Naive thymus-derived CD4-positive, alpha-beta T cell (primary cell): ENCODE measurements around the gene TIMP1. TPM values are rescaled to one million over a fixed set of nuclear protein-coding genes. Genes with fewer than 3 reads are reported as not detected.

ENCODE experiments used
- ATAC-seq: fragments of 150-1000 bp; cut with Tn5 transposase; 2 replicates; pipeline ENCODE4 v1.10.0; 2021; ENCODE audit warnings: mild to moderate bottlenecking, moderate library complexity
- CTCF ChIA-PET: fragments of 350-600 bp; sonication (Branson Sonifier 250); formaldehyde crosslinking; loops from one replicate; lab custom pipeline; 2021; ENCODE audit warnings: antibody characterized with exemption; lab: Charles Lee
- POLR2A ChIA-PET: fragments of 350-600 bp; sonication (Branson Sonifier 250); formaldehyde crosslinking; loops from one replicate; lab custom pipeline; 2021; ENCODE audit warnings: antibody characterized with exemption, inconsistent platforms; lab: Charles Lee
- DNase-seq, 9 donors: peaks; one replicate each; pipeline versions ENCODE4 v3.0.0 to v3.0.0-alpha.2; 2020 to 2022; ENCODE audit warnings: mixed read lengths in 1 of 9
- H3K27ac ChIP-seq: one replicate; pipeline ENCODE4 v1.7.0; 2013; ENCODE audit warnings: mild to moderate bottlenecking, low read depth, low read length, moderate library complexity
- H3K27me3 ChIP-seq, 2 donors: one replicate each; pipeline ENCODE4 v1.7.0; 2013; ENCODE audit warnings: low read length in 2 of 2, mild to moderate bottlenecking in 2 of 2, moderate library complexity in 2 of 2; ENCODE audit not compliant: control insufficient read depth in 2 of 2, insufficient read depth in 2 of 2
- H3K36me3 ChIP-seq, 3 experiments: 1 replicate in 2 of 3; 2 replicates in 1 of 3; pipeline ENCODE4 v1.7.0; 2013; ENCODE audit warnings: low read length in 3 of 3, mild to moderate bottlenecking in 3 of 3, moderate library complexity in 1 of 3; ENCODE audit not compliant: insufficient read depth in 3 of 3, control insufficient read depth in 2 of 3
- H3K4me1 ChIP-seq, 2 donors: one replicate each; pipeline ENCODE4 v1.7.0; 2013; ENCODE audit warnings: low read length in 2 of 2, mild to moderate bottlenecking in 2 of 2, moderate library complexity in 1 of 2; ENCODE audit not compliant: control insufficient read depth in 2 of 2, insufficient read depth in 2 of 2
- H3K4me3 ChIP-seq: 2 replicates; pipeline ENCODE4 v1.7.0; 2013; ENCODE audit warnings: mild to moderate bottlenecking, low read length
- H3K9me3 ChIP-seq, 3 experiments: 1 replicate in 2 of 3; 2 replicates in 1 of 3; pipeline ENCODE4 v1.7.0; 2013; ENCODE audit warnings: low read length in 3 of 3; ENCODE audit not compliant: control insufficient read depth in 2 of 3
- H3K27ac Mint-ChIP-seq, 9 donors: one replicate each; pipeline ENCODE4 v1.8.0; 2020 to 2022; ENCODE audit warnings: mixed read lengths in 9 of 9, mild to moderate bottlenecking in 8 of 9, moderate library complexity in 5 of 9, inconsistent platforms in 2 of 9
- H3K27me3 Mint-ChIP-seq, 5 donors: one replicate each; pipeline ENCODE4 v1.8.0; 2021 to 2022; ENCODE audit warnings: mixed read lengths in 5 of 5, mild to moderate bottlenecking in 1 of 5
- H3K36me3 Mint-ChIP-seq, 5 donors: one replicate each; pipeline ENCODE4 v1.8.0; 2020 to 2022; ENCODE audit warnings: mixed read lengths in 5 of 5, mild to moderate bottlenecking in 3 of 5, inconsistent platforms in 1 of 5
- H3K4me1 Mint-ChIP-seq, 7 donors: one replicate each; pipeline ENCODE4 v1.8.0; 2020 to 2022; ENCODE audit warnings: mixed read lengths in 7 of 7, mild to moderate bottlenecking in 3 of 7, inconsistent platforms in 1 of 7
- H3K4me3 Mint-ChIP-seq, 10 donors: one replicate each; pipeline ENCODE4 v1.8.0; 2020 to 2022; ENCODE audit warnings: mild to moderate bottlenecking in 10 of 10, mixed read lengths in 10 of 10, moderate library complexity in 6 of 10, inconsistent platforms in 2 of 10
- H3K9me3 Mint-ChIP-seq, 11 donors: one replicate each; pipeline ENCODE4 v1.8.0; 2020 to 2022; ENCODE audit warnings: mixed read lengths in 11 of 11, mild to moderate bottlenecking in 4 of 11, inconsistent platforms in 1 of 11, moderate library complexity in 1 of 11
- intact Hi-C, 2 donors: fragments of 100-400 bp; cut with micrococcal nuclease; formaldehyde crosslinking; loops; one replicate each; pipeline ENCODE4 v1.15.1; 2023
- polyA plus RNA-seq, 2 donors: library from polyadenylated mRNA; unstranded; fragments of 300-500 nt; fragmentation: Illumina TruSeq; gene quantifications; one replicate each; pipeline ENCODE4 v1.2.3, GENCODE V29; 2021
- total RNA-seq, 6 experiments: library from RNA in 5 of 6; stranded (reverse) in 5 of 6; gene quantifications; 1 replicate in 5 of 6; 2 replicates in 1 of 6; pipeline ENCODE4 v1.2.3 and lab custom pipeline; 2021 to 2026

The TIMP1 gene
- total and polyA plus RNA-seq, 7 experiments from 2014 or later: 47.0 to 117 (median 85.2) TPM

DNA sequence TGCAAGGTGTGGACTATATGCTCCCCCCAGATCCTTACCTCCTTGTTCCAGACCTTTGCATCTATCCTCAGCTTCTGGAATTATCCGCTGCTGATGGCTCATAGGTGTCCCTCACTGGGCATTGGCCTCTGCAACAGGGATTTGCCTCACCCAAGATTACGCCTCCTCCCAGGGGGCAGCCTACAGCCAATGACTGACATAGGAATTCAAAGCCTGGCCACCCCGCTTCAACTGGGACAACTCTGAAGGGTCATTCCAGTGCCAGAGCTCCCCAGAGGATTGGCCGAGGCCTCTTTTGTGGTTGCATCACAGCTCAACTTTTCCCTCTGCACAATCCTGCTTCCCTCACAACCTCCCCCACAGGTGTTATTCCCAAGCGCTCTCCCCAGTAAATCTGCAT lies 32.4 kb downstream of the TIMP1 start:
- Mint-ChIP-seq H3K27ac (no peak overlapping the region), H3K27me3 (peaks cover 0 to 30% (median 3%) of the 10 kb centered on the region in 5 donors), H3K9me3 (peaks cover 0 to 6% (median 0%) of the 10 kb centered on the region in 11 donors), H3K4me3 (no peak overlapping the region), H3K36me3 (no peaks in the 10 kb centered on the region), H3K4me1 (peaks cover 0 to 12% (median 5%) of the 10 kb centered on the region in 7 donors)
- Histone ChIP-seq H3K4me3 (no peak overlapping the region), H3K9me3 (no peaks in the 10 kb centered on the region), H3K36me3 (no peaks in the 10 kb centered on the region), H3K4me1 (no peaks in the 10 kb centered on the region), H3K27me3 (no peaks in the 10 kb centered on the region), H3K27ac (no peak overlapping the region)
- ATAC-seq: no peak
- DNase-seq: no peak
- ChIA-PET CTCF (no interaction called here), POLR2A (interaction anchor here (0.8 kb wide), 1 partner anchor 33 kb away, joined by 3 read pairs; no protein-coding TSS in a partner anchor)
- intact Hi-C loops: no loop called here

DNA sequence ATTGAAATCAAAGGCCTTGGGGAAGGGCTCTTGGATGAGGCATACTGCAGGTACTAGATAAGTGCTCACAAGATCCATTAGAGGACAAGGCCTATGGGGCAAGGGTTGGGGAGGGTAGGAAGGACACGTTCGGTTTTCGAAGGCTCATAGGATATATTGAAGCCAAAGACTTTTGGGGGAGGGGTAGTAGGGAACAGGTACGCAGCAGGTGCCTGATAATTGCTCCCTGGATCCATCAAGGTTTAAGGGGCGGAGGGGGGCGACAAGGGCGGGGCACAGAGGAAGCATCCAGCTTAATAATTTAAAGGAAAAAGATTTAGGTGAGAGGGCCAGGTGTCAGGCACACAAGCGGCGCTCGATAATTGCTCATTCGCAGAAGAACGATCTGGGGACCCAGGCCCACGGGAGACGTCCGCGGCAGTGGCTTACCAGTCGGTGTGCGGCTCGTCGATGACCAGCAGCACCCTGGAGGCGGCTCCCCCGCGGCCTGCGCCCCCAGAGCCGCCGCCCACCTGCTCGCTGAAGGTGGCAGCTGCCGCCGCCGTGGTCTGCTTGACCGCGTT lies 36.8 kb downstream of the TIMP1 start:
- peak overlapping the region in 2 of 9 donors; percentile 32 to 39 for H3K27ac Mint-ChIP-seq
- H3K4me1 ChIP-seq: peaks cover 4% of the 10 kb centered on the region in 2 donors
- peaks cover 0 to 6% (median 0%) of the 10 kb centered on the region in 11 donors for H3K9me3 Mint-ChIP-seq
- ATAC-seq: no peak
- no peaks in the 10 kb centered on the region for H3K36me3 Mint-ChIP-seq
- no peaks in the 10 kb centered on the region for H3K36me3 ChIP-seq
- no peak overlapping the region for H3K27ac ChIP-seq
- no peak for DNase-seq
- peaks cover 0 to 58% (median 3%) of the 10 kb centered on the region in 5 donors for H3K27me3 Mint-ChIP-seq
- CTCF ChIA-PET: no interaction called here
- no peaks in the 10 kb centered on the region for H3K27me3 ChIP-seq
- H3K4me1 Mint-ChIP-seq: peaks cover 0 to 35% (median 10%) of the 10 kb centered on the region in 7 donors
- H3K9me3 ChIP-seq: no peaks in the 10 kb centered on the region
- H3K4me3 ChIP-seq: no peak overlapping the region
- POLR2A ChIA-PET: interaction anchor here (1.0 to 1.4 kb wide), 2 partner anchors 11 to 23 kb away, joined by 3 to 6 read pairs; partner anchors contain the start of gene CFP
- peak overlapping the region; percentile 1 to 76 (median 60) for H3K4me3 Mint-ChIP-seq
- intact Hi-C loops: no loop called here

DNA sequence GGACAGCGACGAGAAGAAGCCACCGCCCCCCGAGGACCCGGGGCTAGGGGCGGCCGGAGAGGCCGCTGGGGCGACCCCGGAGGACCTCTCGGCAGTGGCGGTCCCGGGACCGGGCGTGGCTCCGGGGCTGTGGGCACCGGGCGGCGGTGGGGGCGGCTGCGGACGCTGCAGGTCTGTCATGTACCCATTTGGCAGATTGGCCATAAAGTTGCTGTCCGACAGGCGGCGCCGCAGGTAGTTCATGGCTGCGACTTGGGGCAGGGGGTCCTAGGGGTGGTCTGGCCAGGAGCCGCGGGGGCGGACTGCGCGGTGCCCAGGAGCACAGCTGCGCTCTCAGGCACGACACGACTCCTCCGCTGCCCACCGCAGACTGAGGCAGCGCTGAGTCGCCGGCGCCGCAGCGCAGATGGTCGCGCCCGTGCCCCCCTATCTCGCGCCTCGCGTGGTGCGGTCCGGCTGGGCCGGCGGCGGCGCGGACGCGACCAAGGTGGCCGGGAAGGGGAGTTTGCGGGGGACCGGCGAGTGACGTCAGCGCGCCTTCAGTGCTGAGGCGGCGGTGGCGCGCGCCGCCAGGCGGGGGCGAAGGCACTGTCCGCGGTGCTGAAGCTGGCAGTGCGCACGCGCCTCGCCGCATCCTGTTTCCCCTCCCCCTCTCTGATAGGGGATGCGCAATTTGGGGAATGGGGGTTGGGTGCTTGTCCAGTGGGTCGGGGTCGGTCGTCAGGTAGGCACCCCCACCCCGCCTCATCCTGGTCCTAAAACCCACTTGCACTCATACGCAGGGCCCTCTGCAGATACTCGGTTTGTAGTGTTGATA lies 37.5 kb downstream of the TIMP1 start, which contains the start of gene SYN1:
TSS of gene SYN1 (minus strand) at position 372 of the 817 bp plus-strand sequence. CDS start at position 243, 129 bp downstream.
- Mint-ChIP-seq H3K4me1 (peaks cover 0 to 38% (median 13%) of the 10 kb centered on the region in 7 donors), H3K27me3 (peaks cover 0 to 61% (median 3%) of the 10 kb centered on the region in 5 donors), H3K27ac (peak within 1 kb of the TSS in 3 of 9 donors; percentile 32 to 63 (median 39)), H3K36me3 (no peaks in the 10 kb centered on the region), H3K4me3 (peak within 1 kb of the TSS; percentile 49 to 76 (median 69)), H3K9me3 (peaks cover 0 to 6% (median 0%) of the 10 kb centered on the region in 11 donors)
- intact Hi-C loops: loop anchor here (1.0 to 5.0 kb wide), 4 partner anchors 37 to 427 kb away; partner anchors contain the start of genes ARAF (in 1 of the 2), TIMP1 (in 1 of the 2) and UBA1 (in 1 of the 2)
- ATAC-seq (peak; percentile 96), DNase-seq (peak; percentile 66 to 84 (median 75))
- Histone ChIP-seq H3K27ac (no peak within 1 kb of the TSS), H3K4me3 (peak within 1 kb of the TSS; percentile 35), H3K9me3 (no peaks in the 10 kb centered on the region), H3K27me3 (no peaks in the 10 kb centered on the region), H3K4me1 (peaks cover 4% of the 10 kb centered on the region in 2 donors), H3K36me3 (no peaks in the 10 kb centered on the region)
- ChIA-PET POLR2A (interaction anchor here (0.9 to 1.4 kb wide), 2 partner anchors 10 to 63 kb away, joined by 3 to 6 read pairs; partner anchors contain the start of gene CFP), CTCF (no interaction called here)

DNA sequence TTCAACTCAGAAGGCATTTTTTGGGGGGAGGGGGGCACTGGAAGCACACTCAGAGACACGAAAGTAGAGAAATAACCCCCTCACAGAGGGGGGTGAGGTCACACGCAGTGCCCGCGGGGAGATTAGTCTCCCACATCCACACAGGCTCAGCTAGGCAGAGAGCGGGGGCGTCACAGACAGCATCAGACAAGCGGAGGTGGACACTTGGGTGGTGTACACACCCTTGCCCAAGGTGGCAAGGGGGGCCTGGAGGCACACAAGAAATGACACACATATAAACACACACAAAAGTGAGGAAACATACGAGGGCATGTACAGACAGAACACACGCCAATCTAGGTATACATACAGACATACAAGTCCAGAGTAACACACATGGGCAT lies 38.1 kb downstream of the TIMP1 start:
- H3K4me3 Mint-ChIP-seq: peak overlapping the region; percentile 8 to 71 (median 50)
- POLR2A ChIA-PET: interaction anchor here (0.9 to 1.4 kb wide), 2 partner anchors 9 to 64 kb away, joined by 3 to 6 read pairs; partner anchors contain the start of gene CFP

DNA sequence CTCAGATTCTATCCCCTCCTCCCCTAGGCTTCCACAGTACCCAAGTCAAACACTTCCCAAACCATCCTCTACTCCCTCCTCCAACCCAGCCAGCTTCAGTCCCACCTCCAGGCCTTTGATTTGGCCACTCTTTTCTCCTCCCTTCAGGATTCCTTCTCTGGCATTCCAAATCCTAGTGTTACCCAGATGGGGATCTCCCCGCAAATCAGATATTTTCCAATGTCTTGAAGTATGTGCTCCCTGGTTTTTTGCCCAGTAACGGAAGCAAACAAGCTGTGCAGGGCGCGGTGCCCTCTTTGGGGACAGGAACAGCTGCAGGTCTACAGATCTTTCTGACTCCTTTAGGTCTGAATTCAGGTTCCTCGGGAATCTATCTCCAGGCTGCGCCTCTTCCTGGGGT lies 39.6 kb downstream of the TIMP1 start:
- no peak for DNase-seq
- Mint-ChIP-seq H3K36me3 (peaks cover 0 to 7% (median 0%) of the 10 kb centered on the region in 5 donors), H3K4me1 (peaks cover 0 to 43% (median 13%) of the 10 kb centered on the region in 7 donors), H3K4me3 (no peak overlapping the region), H3K27me3 (peaks cover 0 to 52% (median 3%) of the 10 kb centered on the region in 5 donors), H3K9me3 (peaks cover 0 to 6% (median 0%) of the 10 kb centered on the region in 11 donors), H3K27ac (no peak overlapping the region)
- intact Hi-C loops: loop anchor here (5.0 kb wide), 2 partner anchors 40 to 430 kb away; partner anchors contain the start of genes TIMP1 (in 1 of the 2) and UBA1 (in 1 of the 2)
- no peak overlapping the region for H3K4me3 ChIP-seq
- peaks cover 4% of the 10 kb centered on the region in 2 donors for H3K4me1 ChIP-seq
- no peaks in the 10 kb centered on the region for H3K9me3 ChIP-seq
- CTCF ChIA-PET: no interaction called here
- no peaks in the 10 kb centered on the region for H3K27me3 ChIP-seq
- POLR2A ChIA-PET: no interaction called here
- ATAC-seq: no peak
- H3K36me3 ChIP-seq: peaks cover 0 to 4% (median 0%) of the 10 kb centered on the region in 3 experiments
- H3K27ac ChIP-seq: no peak overlapping the region

More for the DNA sequence above, 38.1 kb downstream of the TIMP1 start:
- peaks cover 0 to 61% (median 3%) of the 10 kb centered on the region in 5 donors for H3K27me3 Mint-ChIP-seq
- H3K4me1 ChIP-seq: peaks cover 4% of the 10 kb centered on the region in 2 donors
- H3K27me3 ChIP-seq: no peaks in the 10 kb centered on the region
- CTCF ChIA-PET: no interaction called here
- intact Hi-C loops: loop anchor here (1.0 to 5.0 kb wide), 4 partner anchors 38 to 428 kb away; partner anchors contain the start of genes ARAF (in 1 of the 2), TIMP1 (in 1 of the 2) and UBA1 (in 1 of the 2)
- peaks cover 0 to 4% (median 0%) of the 10 kb centered on the region in 5 donors for H3K36me3 Mint-ChIP-seq
- no peaks in the 10 kb centered on the region for H3K9me3 ChIP-seq
- ATAC-seq (no peak), DNase-seq (no peak)
- H3K9me3 Mint-ChIP-seq: peaks cover 0 to 6% (median 0%) of the 10 kb centered on the region in 11 donors
- H3K4me3 ChIP-seq: no peak overlapping the region
- no peaks in the 10 kb centered on the region for H3K36me3 ChIP-seq
- peaks cover 0 to 43% (median 13%) of the 10 kb centered on the region in 7 donors for H3K4me1 Mint-ChIP-seq
- H3K27ac Mint-ChIP-seq: peak overlapping the region in 1 of 9 donors; percentile 41
- H3K27ac ChIP-seq: no peak overlapping the region
